Body of pancreas (tissue), 4 donors: ENCODE measurements around the gene DAPK2. TPM values are rescaled to one million over a fixed set of nuclear protein-coding genes. Genes with fewer than 3 reads are reported as not detected.

Source experiments
- ATAC-seq: fragments of 150-250 bp; one replicate; pipeline ENCODE4 v1.9.1; 2016
- DNase-seq, 4 donors: peaks; one replicate each; pipeline ENCODE4 v3.0.0-alpha.2; 2019
- H3K27ac ChIP-seq, 4 donors: fragments of 200-600 bp; sonication (generic); 1 replicate in 3 of 4; 2 replicates in 1 of 4; pipeline versions ENCODE4 v1.5.1 to v1.6.1; 2016 to 2019; ENCODE audit warnings: mild to moderate bottlenecking in 1 of 4, mixed read lengths in 1 of 4, moderate library complexity in 1 of 4
- H3K27me3 ChIP-seq, 2 donors: fragments of 200-600 bp; sonication (generic); one replicate each; pipeline ENCODE4 v1.6.0; 2016; ENCODE audit warnings: mild to moderate bottlenecking in 1 of 2
- H3K36me3 ChIP-seq, 2 donors: fragments of 200-600 bp; sonication (generic); replicated peaks in 1 of 2; 2 replicates each; pipeline ENCODE4 v1.5.1; 2016; ENCODE audit warnings: low read depth in 2 of 2; ENCODE audit not compliant: insufficient read depth in 1 of 2
- H3K4me1 ChIP-seq: fragments of 200-600 bp; sonication (generic); one replicate; pipeline ENCODE4 v1.6.0; 2016
- H3K4me3 ChIP-seq, 2 donors: fragments of 200-600 bp; sonication (generic); 1 replicate in 1 of 2; 2 replicates in 1 of 2; pipeline ENCODE4 v1.5.1; 2016 to 2019
- H3K9me3 ChIP-seq, 3 donors: fragments of 200-600 bp; sonication (generic); 1 replicate in 2 of 3; 2 replicates in 1 of 3; pipeline ENCODE4 v1.5.1; 2016
- POLR2A ChIP-seq, 3 donors: fragments of 450-650 bp; IDR thresholded peaks; one replicate each; pipeline ENCODE4 v1.6.1; 2016; ENCODE audit warnings: antibody characterized with exemption in 3 of 3, mild to moderate bottlenecking in 2 of 3
- WGBS, 2 donors: methylation state at CpG; one replicate each; pipeline ENCODE4 v1.1.5; 2017; 5-methylcytosine and 5-hydroxymethylcytosine counted together
- intact Hi-C: fragments of 100-400 bp; cut with DNase I; formaldehyde crosslinking; loops from one replicate; pipeline ENCODE4 v1.15.1; 2023
- total RNA-seq, 2 donors: library from RNA; depleted of rRNA; stranded (reverse); fragments of >200 nt; gene quantifications; one replicate each; pipeline ENCODE4 v1.1.0, GENCODE V29; 2016
- TF ChIP-seq, protein P1 (sequence below), 7 experiments: fragments of 450-650 bp in 4 of 7; fragments of 200-600 bp in 3 of 7; sonication (generic) in 3 of 7; IDR thresholded peaks; one replicate each; pipeline ENCODE4 v1.5.1; 2016 to 2019; ENCODE audit warnings: antibody characterized with exemption in 7 of 7

The DAPK2 gene
- total RNA-seq, 2 donors from 2014 or later, result 2.9 to 5.9 TPM

DNA sequence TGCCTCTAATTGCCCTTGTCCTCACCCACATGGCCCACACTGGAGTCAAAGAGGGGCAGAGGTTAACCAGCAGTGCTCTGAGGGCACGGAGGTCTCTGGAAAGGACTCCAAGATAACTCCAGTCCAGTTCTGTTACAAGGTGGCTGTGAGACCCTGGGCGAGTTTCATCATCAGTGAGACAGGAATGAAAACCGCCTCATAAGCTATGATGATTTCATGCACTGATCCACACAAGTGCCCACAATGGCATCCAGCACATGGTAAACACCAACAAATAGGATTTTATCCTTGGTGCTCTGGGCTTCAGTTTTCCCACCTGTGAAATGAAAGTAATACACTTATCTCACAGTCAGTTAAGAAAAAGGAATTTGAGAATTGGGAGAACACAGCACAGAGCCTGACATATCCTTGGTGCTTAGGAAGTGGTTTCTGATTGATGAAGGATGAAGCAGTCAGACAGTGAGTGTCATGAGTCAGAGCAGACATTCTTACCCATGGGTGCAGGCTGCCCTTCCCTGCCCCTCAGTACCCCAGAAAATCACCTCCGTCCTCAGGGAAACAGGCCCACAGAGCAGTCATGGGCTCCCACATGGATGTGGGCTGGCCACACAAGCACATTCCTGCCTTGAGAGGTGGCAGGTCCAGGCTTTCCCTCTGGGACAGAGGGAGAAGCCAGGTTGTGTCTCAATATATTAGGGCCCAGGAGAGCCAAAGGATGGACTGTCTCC lies 48.4 kb downstream of the DAPK2 start:
- Histone ChIP-seq H3K9me3 (no peaks in the 10 kb centered on the region), H3K27me3 (no peaks in the 10 kb centered on the region), H3K27ac (no peak overlapping the region), H3K4me3 (no peak overlapping the region), H3K4me1 (peaks cover 22% of the 10 kb centered on the region), H3K36me3 (no peaks in the 10 kb centered on the region)
- TF ChIP-seq, protein P1, sequence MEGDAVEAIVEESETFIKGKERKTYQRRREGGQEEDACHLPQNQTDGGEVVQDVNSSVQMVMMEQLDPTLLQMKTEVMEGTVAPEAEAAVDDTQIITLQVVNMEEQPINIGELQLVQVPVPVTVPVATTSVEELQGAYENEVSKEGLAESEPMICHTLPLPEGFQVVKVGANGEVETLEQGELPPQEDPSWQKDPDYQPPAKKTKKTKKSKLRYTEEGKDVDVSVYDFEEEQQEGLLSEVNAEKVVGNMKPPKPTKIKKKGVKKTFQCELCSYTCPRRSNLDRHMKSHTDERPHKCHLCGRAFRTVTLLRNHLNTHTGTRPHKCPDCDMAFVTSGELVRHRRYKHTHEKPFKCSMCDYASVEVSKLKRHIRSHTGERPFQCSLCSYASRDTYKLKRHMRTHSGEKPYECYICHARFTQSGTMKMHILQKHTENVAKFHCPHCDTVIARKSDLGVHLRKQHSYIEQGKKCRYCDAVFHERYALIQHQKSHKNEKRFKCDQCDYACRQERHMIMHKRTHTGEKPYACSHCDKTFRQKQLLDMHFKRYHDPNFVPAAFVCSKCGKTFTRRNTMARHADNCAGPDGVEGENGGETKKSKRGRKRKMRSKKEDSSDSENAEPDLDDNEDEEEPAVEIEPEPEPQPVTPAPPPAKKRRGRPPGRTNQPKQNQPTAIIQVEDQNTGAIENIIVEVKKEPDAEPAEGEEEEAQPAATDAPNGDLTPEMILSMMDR (IDR thresholded peaks at IDR 0.05), result no peak
- no peak for TF ChIP-seq POLR2A (IDR thresholded peaks at IDR 0.05)
- ATAC-seq (no peak), DNase-seq (no peak)
- intact Hi-C loops, result no loop called here
- WGBS, 2 donors, result 89 to 94% methylated on average over 4 of the region's 4 CpGs

GRCh38 chr15:63996794-63997357 lies 49.4 kb downstream of the DAPK2 start:
- no peak for TF ChIP-seq POLR2A (IDR thresholded peaks at IDR 0.05)
- TF ChIP-seq, protein P1 (IDR thresholded peaks at IDR 0.05), result no peak
- ATAC-seq (no peak), DNase-seq (no peak)
- 91 to 94% methylated on average over 3 to 4 of the region's 4 CpGs for WGBS, 2 donors
- Histone ChIP-seq H3K4me3 (no peak overlapping the region), H3K36me3 (no peaks in the 10 kb centered on the region), H3K4me1 (peaks cover 22% of the 10 kb centered on the region), H3K27ac (no peak overlapping the region), H3K27me3 (no peaks in the 10 kb centered on the region), H3K9me3 (no peaks in the 10 kb centered on the region)
- intact Hi-C loops, result no loop called here

- no peaks in the 10 kb centered on the region for H3K27me3 ChIP-seq
- TF ChIP-seq, protein P1 (IDR thresholded peaks at IDR 0.05), result no peak
- TF ChIP-seq POLR2A (IDR thresholded peaks at IDR 0.05), result no peak
- DNase-seq, result no peak
- no peak overlapping the region for H3K27ac ChIP-seq
- intact Hi-C loops, result no loop called here
- ATAC-seq, result no peak
- H3K4me3 ChIP-seq, result no peak overlapping the region
- no peaks in the 10 kb centered on the region for H3K9me3 ChIP-seq
- no peaks in the 10 kb centered on the region for H3K36me3 ChIP-seq
- 93% methylated on average over 1 of the region's 1 CpG; no CpG with 5 or more reads in 1 of the 2 donors for WGBS, 2 donors
- peaks cover 22% of the 10 kb centered on the region for H3K4me1 ChIP-seq
These were observed 50.5 kb downstream of the DAPK2 start for GRCh38 chr15:63995789-63996188.

DNA sequence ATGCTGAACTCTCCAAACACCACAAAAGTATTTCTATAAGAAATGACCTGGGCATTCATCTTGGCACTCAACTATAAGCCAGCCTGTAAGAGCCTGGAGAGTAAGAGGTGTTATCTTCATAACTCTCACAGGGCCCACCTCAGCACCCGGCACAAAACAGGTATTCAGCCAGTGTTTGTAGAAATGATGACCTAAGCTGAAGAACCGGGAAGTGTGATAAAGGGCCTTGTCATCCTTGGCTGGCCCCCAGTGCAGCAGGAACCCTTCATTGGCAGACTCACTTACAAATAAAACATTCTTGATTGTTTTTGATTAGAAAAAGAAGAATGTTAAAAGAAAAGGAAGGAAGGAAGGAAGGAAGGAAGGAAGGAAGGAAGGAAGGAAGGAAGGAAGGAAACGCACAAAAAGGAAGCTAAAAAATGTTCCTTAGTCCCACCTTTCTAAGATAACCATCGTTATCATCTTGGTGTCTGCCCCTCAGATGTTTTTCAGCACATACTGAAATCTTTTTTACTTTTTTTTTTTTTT lies 52.1 kb downstream of the DAPK2 start:
- WGBS, 2 donors, result 55 to 57% methylated on average over 4 of the region's 4 CpGs
- Histone ChIP-seq H3K27ac (peak overlapping the region in 1 of 4 donors; percentile 4), H3K9me3 (no peaks in the 10 kb centered on the region), H3K4me3 (no peak overlapping the region), H3K4me1 (peaks cover 17% of the 10 kb centered on the region), H3K36me3 (no peaks in the 10 kb centered on the region), H3K27me3 (no peaks in the 10 kb centered on the region)
- no peak for TF ChIP-seq POLR2A (IDR thresholded peaks at IDR 0.05)
- TF ChIP-seq, protein P1 (IDR thresholded peaks at IDR 0.05), result no peak
- ATAC-seq (peak; percentile 80), DNase-seq (peak in 1 of 4 donors; percentile 39)
- intact Hi-C loops, result no loop called here
